ENCODE results near the gene MEF2C. TPM values are rescaled to one million over a fixed set of nuclear protein-coding genes. Genes with fewer than 3 reads are reported as not detected.

MEF2C gene
- total RNA-seq, 1 donor from 2014 or later = 0.44 TPM

- Mint-ChIP-seq H3K4me3 (no peak overlapping the region), H3K9me3 (no peaks in the 10 kb centered on the region), H3K27me3 (ENCODE audit: insufficient read depth) (peaks cover 6% of the 10 kb centered on the region), H3K36me3 (ENCODE audit: low read depth) (no peaks in the 10 kb centered on the region), H3K27ac (no peak overlapping the region), H3K4me1 (ENCODE audit: low read depth) (no peaks in the 10 kb centered on the region)
- intact Hi-C loops (cut with micrococcal nuclease) = no loop called here
- DNase-seq (ENCODE audit: low spot score) = no peak
These were observed 114.6 kb downstream of the MEF2C start for GRCh38 chr5:88768411-88768810.

GRCh38 chr5:88765798-88766197, 117.2 kb downstream of the MEF2C start:
- H3K4me3 Mint-ChIP-seq = no peak overlapping the region
- no peak overlapping the region for H3K27ac Mint-ChIP-seq
- intact Hi-C loops (cut with micrococcal nuclease) = no loop called here
- no peak for DNase-seq (ENCODE audit: low spot score)
- no peaks in the 10 kb centered on the region for H3K36me3 Mint-ChIP-seq (ENCODE audit: low read depth)
- H3K4me1 Mint-ChIP-seq (ENCODE audit: low read depth) = no peaks in the 10 kb centered on the region
- H3K9me3 Mint-ChIP-seq = no peaks in the 10 kb centered on the region
- peaks cover 10% of the 10 kb centered on the region for H3K27me3 Mint-ChIP-seq (ENCODE audit: insufficient read depth)

- Mint-ChIP-seq H3K4me1 (ENCODE audit: low read depth) (no peaks in the 10 kb centered on the region), H3K4me3 (no peak overlapping the region), H3K36me3 (ENCODE audit: low read depth) (no peaks in the 10 kb centered on the region), H3K27me3 (ENCODE audit: insufficient read depth) (peaks cover 8% of the 10 kb centered on the region), H3K27ac (no peak overlapping the region), H3K9me3 (no peaks in the 10 kb centered on the region)
- intact Hi-C loops (cut with micrococcal nuclease) = no loop called here
- no peak for DNase-seq (ENCODE audit: low spot score)
These were observed 117.8 kb downstream of the MEF2C start for GRCh38 chr5:88765171-88765570.

GRCh38 chr5:88761939-88762338, 121.0 kb downstream of the MEF2C start:
- Mint-ChIP-seq H3K27ac (no peak overlapping the region), H3K36me3 (ENCODE audit: low read depth) (no peaks in the 10 kb centered on the region), H3K4me3 (no peak overlapping the region), H3K27me3 (ENCODE audit: insufficient read depth) (peaks cover 11% of the 10 kb centered on the region), H3K4me1 (ENCODE audit: low read depth) (no peaks in the 10 kb centered on the region), H3K9me3 (no peaks in the 10 kb centered on the region)
- no peak for DNase-seq (ENCODE audit: low spot score)
- intact Hi-C loops (cut with micrococcal nuclease) = no loop called here

- no peak for DNase-seq (ENCODE audit: low spot score)
- H3K36me3 Mint-ChIP-seq (ENCODE audit: low read depth) = no peaks in the 10 kb centered on the region
- no peaks in the 10 kb centered on the region for H3K4me1 Mint-ChIP-seq (ENCODE audit: low read depth)
- H3K27ac Mint-ChIP-seq = no peak overlapping the region
- no peak overlapping the region for H3K4me3 Mint-ChIP-seq
- no peaks in the 10 kb centered on the region for H3K9me3 Mint-ChIP-seq
- peaks cover 11% of the 10 kb centered on the region for H3K27me3 Mint-ChIP-seq (ENCODE audit: insufficient read depth)
- intact Hi-C loops (cut with micrococcal nuclease) = no loop called here
These were observed 121.6 kb downstream of the MEF2C start for GRCh38 chr5:88761269-88761850.

GRCh38 chr5:88760527-88760926, 122.5 kb downstream of the MEF2C start:
- no peak overlapping the region for H3K4me3 Mint-ChIP-seq
- no peak for DNase-seq (ENCODE audit: low spot score)
- no peaks in the 10 kb centered on the region for H3K9me3 Mint-ChIP-seq
- H3K27ac Mint-ChIP-seq = no peak overlapping the region
- H3K4me1 Mint-ChIP-seq (ENCODE audit: low read depth) = no peaks in the 10 kb centered on the region
- intact Hi-C loops (cut with micrococcal nuclease) = no loop called here
- peaks cover 11% of the 10 kb centered on the region for H3K27me3 Mint-ChIP-seq (ENCODE audit: insufficient read depth)
- no peaks in the 10 kb centered on the region for H3K36me3 Mint-ChIP-seq (ENCODE audit: low read depth)

GRCh38 chr5:88758591-88758990, 124.4 kb downstream of the MEF2C start:
- intact Hi-C loops (cut with micrococcal nuclease) = no loop called here
- Mint-ChIP-seq H3K4me1 (ENCODE audit: low read depth) (no peaks in the 10 kb centered on the region), H3K27me3 (ENCODE audit: insufficient read depth) (peaks cover 12% of the 10 kb centered on the region), H3K36me3 (ENCODE audit: low read depth) (no peaks in the 10 kb centered on the region), H3K4me3 (no peak overlapping the region), H3K9me3 (no peaks in the 10 kb centered on the region), H3K27ac (no peak overlapping the region)
- no peak for DNase-seq (ENCODE audit: low spot score)

- intact Hi-C loops (cut with micrococcal nuclease) = no loop called here
- H3K36me3 Mint-ChIP-seq (ENCODE audit: low read depth) = no peaks in the 10 kb centered on the region
- H3K9me3 Mint-ChIP-seq = no peaks in the 10 kb centered on the region
- H3K27ac Mint-ChIP-seq = no peak overlapping the region
- H3K27me3 Mint-ChIP-seq (ENCODE audit: insufficient read depth) = peaks cover 12% of the 10 kb centered on the region
- DNase-seq (ENCODE audit: low spot score) = no peak
- no peak overlapping the region for H3K4me3 Mint-ChIP-seq
- H3K4me1 Mint-ChIP-seq (ENCODE audit: low read depth) = no peaks in the 10 kb centered on the region
These were observed 124.8 kb downstream of the MEF2C start for GRCh38 chr5:88758184-88758583.

GRCh38 chr5:88756953-88757352, 126.0 kb downstream of the MEF2C start:
- DNase-seq (ENCODE audit: low spot score) = no peak
- H3K36me3 Mint-ChIP-seq (ENCODE audit: low read depth) = no peaks in the 10 kb centered on the region

GRCh38 chr5:88748666-88749065, 134.3 kb downstream of the MEF2C start:
- H3K27ac Mint-ChIP-seq = no peak overlapping the region
- no peak for DNase-seq (ENCODE audit: low spot score)
- peaks cover 18% of the 10 kb centered on the region for H3K27me3 Mint-ChIP-seq (ENCODE audit: insufficient read depth)
- intact Hi-C loops (cut with micrococcal nuclease) = no loop called here
- H3K4me1 Mint-ChIP-seq (ENCODE audit: low read depth) = peaks cover 7% of the 10 kb centered on the region
- H3K36me3 Mint-ChIP-seq (ENCODE audit: low read depth) = no peaks in the 10 kb centered on the region
- H3K9me3 Mint-ChIP-seq = no peaks in the 10 kb centered on the region
- no peak overlapping the region for H3K4me3 Mint-ChIP-seq

More at GRCh38 chr5:88756953-88757352, 126.0 kb downstream of the MEF2C start:
- Mint-ChIP-seq H3K4me1 (ENCODE audit: low read depth) (no peaks in the 10 kb centered on the region), H3K27ac (no peak overlapping the region), H3K27me3 (ENCODE audit: insufficient read depth) (peaks cover 12% of the 10 kb centered on the region), H3K9me3 (no peaks in the 10 kb centered on the region), H3K4me3 (no peak overlapping the region)
- intact Hi-C loops (cut with micrococcal nuclease) = no loop called here

- H3K27me3 Mint-ChIP-seq (ENCODE audit: insufficient read depth) = peaks cover 8% of the 10 kb centered on the region
- H3K36me3 Mint-ChIP-seq (ENCODE audit: low read depth) = no peaks in the 10 kb centered on the region
- DNase-seq (ENCODE audit: low spot score) = no peak
- H3K4me3 Mint-ChIP-seq = no peak overlapping the region
- no peak overlapping the region for H3K27ac Mint-ChIP-seq
- no peaks in the 10 kb centered on the region for H3K9me3 Mint-ChIP-seq
- peaks cover 3% of the 10 kb centered on the region for H3K4me1 Mint-ChIP-seq (ENCODE audit: low read depth)
- intact Hi-C loops (cut with micrococcal nuclease) = no loop called here
These were observed 136.5 kb downstream of the MEF2C start for GRCh38 chr5:88746438-88746882.

GRCh38 chr5:88745093-88745696, 137.8 kb downstream of the MEF2C start:
- H3K27me3 Mint-ChIP-seq (ENCODE audit: insufficient read depth) = peaks cover 3% of the 10 kb centered on the region
- no peak overlapping the region for H3K27ac Mint-ChIP-seq
- DNase-seq (ENCODE audit: low spot score) = no peak
- no peak overlapping the region for H3K4me3 Mint-ChIP-seq
- intact Hi-C loops (cut with micrococcal nuclease) = no loop called here
- H3K9me3 Mint-ChIP-seq = no peaks in the 10 kb centered on the region
- no peaks in the 10 kb centered on the region for H3K36me3 Mint-ChIP-seq (ENCODE audit: low read depth)
- no peaks in the 10 kb centered on the region for H3K4me1 Mint-ChIP-seq (ENCODE audit: low read depth)

- no peaks in the 10 kb centered on the region for H3K4me1 Mint-ChIP-seq (ENCODE audit: low read depth)
- no peak for DNase-seq (ENCODE audit: low spot score)
- no peaks in the 10 kb centered on the region for H3K36me3 Mint-ChIP-seq (ENCODE audit: low read depth)
- no peak overlapping the region for H3K27ac Mint-ChIP-seq
- H3K27me3 Mint-ChIP-seq (ENCODE audit: insufficient read depth) = peaks cover 3% of the 10 kb centered on the region
- intact Hi-C loops (cut with micrococcal nuclease) = no loop called here
- no peaks in the 10 kb centered on the region for H3K9me3 Mint-ChIP-seq
- no peak overlapping the region for H3K4me3 Mint-ChIP-seq
These were observed 139.7 kb downstream of the MEF2C start for GRCh38 chr5:88743231-88743834.
